GM23248 (cell line): ENCODE results near the gene FGF14.

Experiments
- EZH2 ChIP-seq: fragments of 200-600 bp; sonication (generic); IDR thresholded peaks from 2 replicates; pipeline ENCODE4 v1.6.1; 2018; ENCODE audit warnings: antibody characterized with exemption, mild to moderate bottlenecking; ENCODE audit not compliant: insufficient read depth, poor library complexity, severe bottlenecking
- EZH2phosphoT487 ChIP-seq: fragments of 200-600 bp; sonication (generic); IDR thresholded peaks from 2 replicates; pipeline ENCODE4 v1.6.1; 2018; ENCODE audit warnings: antibody characterized with exemption, moderate library complexity, mild to moderate bottlenecking, low read depth; ENCODE audit not compliant: insufficient read depth

DNA sequence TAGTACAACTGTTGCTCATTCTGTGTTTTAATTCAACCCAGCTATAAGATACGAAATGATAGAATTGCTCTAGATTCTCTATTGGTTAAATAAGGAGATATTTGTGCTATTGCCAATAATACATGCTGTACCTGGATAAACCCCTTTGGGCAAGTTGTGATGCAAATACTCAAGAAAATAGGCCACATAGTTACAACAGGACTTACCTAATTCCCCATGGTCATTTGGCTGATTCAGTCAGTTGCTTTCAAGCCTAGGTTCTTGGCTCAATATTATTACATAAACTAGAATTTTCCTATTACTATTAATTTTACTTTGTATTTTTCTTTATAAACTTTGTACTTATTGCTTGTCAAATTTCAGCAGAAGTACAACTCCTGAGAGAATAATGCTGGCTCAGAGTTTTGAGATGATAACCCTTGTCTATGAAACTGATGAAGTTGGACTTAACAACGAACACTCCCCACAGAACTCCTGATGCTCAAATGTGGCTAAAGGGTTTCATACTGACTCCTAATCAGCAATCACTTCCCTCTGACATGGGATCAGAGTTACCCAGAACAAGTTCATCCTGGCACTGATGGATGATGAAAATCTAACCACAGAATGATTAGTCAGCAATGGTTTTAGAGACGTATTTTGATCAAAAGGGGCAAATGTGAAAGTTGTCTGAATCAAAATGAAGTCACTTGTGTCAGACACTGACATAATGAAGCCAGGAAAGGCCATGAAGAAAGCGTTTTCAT lies 728.3 kb downstream of the FGF14 start:
- no peak for TF ChIP-seq EZH2
- TF ChIP-seq EZH2phosphoT487, result no peak
